Liver (tissue), 9 donors: Measurements from ENCODE around the gene STAT3. TPM values are rescaled to one million over a fixed set of nuclear protein-coding genes. Genes with fewer than 3 reads are reported as not detected.

ENCODE experiments used
- DNase-seq: peaks from one replicate; pipeline ENCODE4 v3.0.0-alpha.2; 2017; ENCODE audit warnings: low spot score
- H3K27ac ChIP-seq, 2 donors: one replicate each; pipeline ENCODE4 v1.7.0; 2013; ENCODE audit warnings: inconsistent platforms in 2 of 2, low read length in 2 of 2, control low read depth in 1 of 2, low read depth in 1 of 2, mild to moderate bottlenecking in 1 of 2
- H3K27me3 ChIP-seq, 4 donors: one replicate each; pipeline versions ENCODE4 v1.6.1 to v1.7.0; 2013; ENCODE audit warnings: low read length in 3 of 4, inconsistent platforms in 1 of 4, mild to moderate bottlenecking in 1 of 4, moderate library complexity in 1 of 4; ENCODE audit not compliant: control insufficient read depth in 4 of 4, insufficient read depth in 4 of 4
- H3K36me3 ChIP-seq, 4 donors: one replicate each; pipeline versions ENCODE4 v1.6.1 to v1.7.0; 2013; ENCODE audit warnings: low read length in 3 of 4, mild to moderate bottlenecking in 3 of 4, low read depth in 1 of 4, moderate library complexity in 1 of 4; ENCODE audit not compliant: control insufficient read depth in 4 of 4, insufficient read depth in 3 of 4
- H3K4me1 ChIP-seq, 4 donors: one replicate each; pipeline versions ENCODE4 v1.6.1 to v1.7.0; 2013; ENCODE audit warnings: low read length in 3 of 4, mild to moderate bottlenecking in 3 of 4, moderate library complexity in 1 of 4; ENCODE audit not compliant: control insufficient read depth in 4 of 4, insufficient read depth in 4 of 4
- H3K4me3 ChIP-seq, 3 donors: one replicate each; pipeline versions ENCODE4 v1.6.1 to v1.7.0; 2013; ENCODE audit warnings: low read length in 3 of 3, control low read depth in 1 of 3, low read depth in 1 of 3, mild to moderate bottlenecking in 1 of 3
- H3K9ac ChIP-seq, 2 donors: one replicate each; pipeline ENCODE4 v1.7.0; 2013; ENCODE audit warnings: low read length in 2 of 2, mild to moderate bottlenecking in 2 of 2, moderate library complexity in 2 of 2, control low read depth in 1 of 2, low read depth in 1 of 2
- H3K9me3 ChIP-seq, 4 donors: one replicate each; pipeline versions ENCODE4 v1.6.1 to v1.7.0; 2013; ENCODE audit warnings: low read length in 3 of 4; ENCODE audit not compliant: control insufficient read depth in 4 of 4
- ATF3 ChIP-seq: IDR thresholded peaks from 2 replicates; pipeline ENCODE4 v1.6.1; 2016; ENCODE audit warnings: antibody characterized with exemption
- CTCF ChIP-seq: fragments of 150-350 bp; IDR thresholded peaks from 2 replicates; pipeline ENCODE4 v1.5.1; 2017; ENCODE audit warnings: improper control_type of control experiment, low read depth, low read length; ENCODE audit not compliant: missing input control
- EGR1 ChIP-seq, 2 donors: IDR thresholded peaks; 2 replicates each; pipeline ENCODE4 v1.6.1; 2016 to 2018; ENCODE audit warnings: antibody characterized with exemption in 2 of 2, low read depth in 2 of 2
- FOXA1 ChIP-seq: IDR thresholded peaks from 2 replicates; pipeline ENCODE4 v1.6.1; 2016; ENCODE audit warnings: antibody characterized with exemption
- FOXA2 ChIP-seq: IDR thresholded peaks from 2 replicates; pipeline ENCODE4 v1.6.1; 2016; ENCODE audit warnings: antibody characterized with exemption
- GABPA ChIP-seq, 2 donors: IDR thresholded peaks in 1 of 2; conservative IDR thresholded peaks in 1 of 2; 2 replicates each; pipeline ENCODE4 v1.6.1; 2016; ENCODE audit warnings: antibody characterized with exemption in 2 of 2, mild to moderate bottlenecking in 1 of 2, moderate library complexity in 1 of 2
- HNF4A ChIP-seq, 2 donors: conservative IDR thresholded peaks; 2 replicates each; pipeline ENCODE4 v1.6.1; 2016; ENCODE audit warnings: antibody characterized with exemption in 2 of 2, mild to moderate bottlenecking in 2 of 2
- HNF4G ChIP-seq: IDR thresholded peaks from 2 replicates; pipeline ENCODE4 v1.6.1; 2016; ENCODE audit warnings: antibody characterized with exemption
- MAX ChIP-seq: IDR thresholded peaks from 2 replicates; pipeline ENCODE4 v1.6.1; 2016; ENCODE audit warnings: antibody characterized with exemption
- NR2F2 ChIP-seq: IDR thresholded peaks from 2 replicates; pipeline ENCODE4 v1.6.1; 2016; ENCODE audit warnings: antibody characterized with exemption
- RAD21 ChIP-seq, 2 donors: IDR thresholded peaks; 2 replicates each; pipeline ENCODE4 v1.6.1; 2016; ENCODE audit warnings: antibody characterized with exemption in 2 of 2, mild to moderate bottlenecking in 2 of 2
- REST ChIP-seq: IDR thresholded peaks from 2 replicates; pipeline ENCODE4 v1.6.1; 2016; ENCODE audit warnings: antibody characterized with exemption, mild to moderate bottlenecking
- RXRA ChIP-seq, 2 donors: IDR thresholded peaks; 2 replicates each; pipeline ENCODE4 v1.6.1; 2017 to 2018; ENCODE audit warnings: antibody characterized with exemption in 2 of 2, mild to moderate bottlenecking in 1 of 2
- SP1 ChIP-seq: IDR thresholded peaks from 2 replicates; pipeline ENCODE4 v1.6.1; 2018; ENCODE audit warnings: antibody characterized with exemption, mild to moderate bottlenecking
- TAF1 ChIP-seq: conservative IDR thresholded peaks from 2 replicates; pipeline ENCODE4 v1.6.1; 2016; ENCODE audit warnings: antibody characterized with exemption, mild to moderate bottlenecking
- YY1 ChIP-seq: IDR thresholded peaks from 2 replicates; pipeline ENCODE4 v1.6.1; 2016; ENCODE audit warnings: antibody characterized with exemption, mild to moderate bottlenecking
- ZBTB33 ChIP-seq: IDR thresholded peaks from 2 replicates; pipeline ENCODE4 v1.6.1; 2016; ENCODE audit warnings: antibody characterized with exemption
- WGBS: extraction: QIAGEN DNeasy Blood & Tissue Kit; methylation state at CpG from one replicate; pipeline ENCODE4 v1.1.7; 2013; 5-methylcytosine and 5-hydroxymethylcytosine counted together
- polyA plus RNA-seq, 2 donors: library from polyadenylated mRNA; stranded (reverse) in 1 of 2; unstranded in 1 of 2; fragments of 200-250 nt in 1 of 2; fragments of >200 nt in 1 of 2; fragmentation: Nextera tagmentation in 1 of 2; extraction: Ambion mirVana in 1 of 2; gene quantifications; one replicate each; pipeline versions ENCODE4 v1.2.1 to v1.2.3, GENCODE V29; 2013 to 2015
- total RNA-seq, 2 donors: library from RNA; depleted of rRNA; stranded (reverse); fragments of >200 nt; gene quantifications; one replicate each; pipeline ENCODE4 v1.2.3, GENCODE V29; 2014
- donor health status: healthy.
- donor health status: healthy.
- donor health status: healthy.
- donor health status: healthy.
- donor health status: healthy.

Gene STAT3
- total and polyA plus RNA-seq, 4 donors: 68.7 to 301 (median 114) TPM

- no peaks in the 10 kb centered on the region for H3K9me3 ChIP-seq
- DNase-seq: no peak
- H3K27ac ChIP-seq: peak overlapping the region in 1 of 2 donors; percentile 42
- no peaks in the 10 kb centered on the region for H3K36me3 ChIP-seq
- no peak overlapping the region for H3K9ac ChIP-seq
- TF ChIP-seq CTCF (no peak), NR2F2 (no peak), FOXA1 (no peak), EGR1 (IDR thresholded peaks at IDR 0.05; ENCODE audit: low read depth in 2 of 2) (no peak), HNF4G (no peak), ATF3 (no peak), GABPA (IDR thresholded peaks at IDR 0.05 in 1 of 2, conservative IDR thresholded peaks at IDR 0.05 in 1 of 2) (no peak), HNF4A (conservative IDR thresholded peaks at IDR 0.05) (no peak), REST (no peak), RXRA (IDR thresholded peaks at IDR 0.05) (no peak), SP1 (no peak)
- H3K27me3 ChIP-seq: no peaks in the 10 kb centered on the region
- H3K4me3 ChIP-seq: no peak overlapping the region
- H3K4me1 ChIP-seq: peaks cover 0 to 2% (median 1%) of the 10 kb centered on the region in 4 donors
- WGBS: 90% methylated on average over 2 of the region's 2 CpGs
These were observed 19.8 kb upstream of the STAT3 start for GRCh38 chr17:42408061-42408460.

GRCh38 chr17:42407289-42407836 is 19.1 kb upstream of the STAT3 start:
- WGBS: 32% methylated on average over 2 of the region's 2 CpGs
- H3K27me3 ChIP-seq: no peaks in the 10 kb centered on the region
- H3K9ac ChIP-seq: no peak overlapping the region
- no peak overlapping the region for H3K4me3 ChIP-seq
- H3K4me1 ChIP-seq: peaks cover 0 to 2% (median 1%) of the 10 kb centered on the region in 4 donors
- no peaks in the 10 kb centered on the region for H3K9me3 ChIP-seq
- peak; percentile 52 for DNase-seq
- H3K36me3 ChIP-seq: no peaks in the 10 kb centered on the region
- H3K27ac ChIP-seq: peak overlapping the region; percentile 14 to 52
- TF ChIP-seq YY1 (no peak), SP1 (peak; percentile 63), MAX (peak; percentile 43), NR2F2 (peak; percentile 58), EGR1 (IDR thresholded peaks at IDR 0.05; ENCODE audit: low read depth in 2 of 2) (no peak), FOXA1 (peak; percentile 13), REST (peak; percentile 48), FOXA2 (no peak), ATF3 (no peak), HNF4A (conservative IDR thresholded peaks at IDR 0.05) (peak; percentile 11 to 19), ZBTB33 (peak; percentile 21), RAD21 (IDR thresholded peaks at IDR 0.05) (peak; percentile 53 to 68), RXRA (IDR thresholded peaks at IDR 0.05) (peak; percentile 34 to 42), TAF1 (no peak), GABPA (IDR thresholded peaks at IDR 0.05 in 1 of 2, conservative IDR thresholded peaks at IDR 0.05 in 1 of 2) (no peak)
